Measurements from ENCODE around the gene NPHP4. TPM values are rescaled to one million over a fixed set of nuclear protein-coding genes. Genes with fewer than 3 reads are reported as not detected.

Gene NPHP4
- polyA plus RNA-seq, 3 donors: 0.39 to 13.7 (median 1.2) TPM

DNA sequence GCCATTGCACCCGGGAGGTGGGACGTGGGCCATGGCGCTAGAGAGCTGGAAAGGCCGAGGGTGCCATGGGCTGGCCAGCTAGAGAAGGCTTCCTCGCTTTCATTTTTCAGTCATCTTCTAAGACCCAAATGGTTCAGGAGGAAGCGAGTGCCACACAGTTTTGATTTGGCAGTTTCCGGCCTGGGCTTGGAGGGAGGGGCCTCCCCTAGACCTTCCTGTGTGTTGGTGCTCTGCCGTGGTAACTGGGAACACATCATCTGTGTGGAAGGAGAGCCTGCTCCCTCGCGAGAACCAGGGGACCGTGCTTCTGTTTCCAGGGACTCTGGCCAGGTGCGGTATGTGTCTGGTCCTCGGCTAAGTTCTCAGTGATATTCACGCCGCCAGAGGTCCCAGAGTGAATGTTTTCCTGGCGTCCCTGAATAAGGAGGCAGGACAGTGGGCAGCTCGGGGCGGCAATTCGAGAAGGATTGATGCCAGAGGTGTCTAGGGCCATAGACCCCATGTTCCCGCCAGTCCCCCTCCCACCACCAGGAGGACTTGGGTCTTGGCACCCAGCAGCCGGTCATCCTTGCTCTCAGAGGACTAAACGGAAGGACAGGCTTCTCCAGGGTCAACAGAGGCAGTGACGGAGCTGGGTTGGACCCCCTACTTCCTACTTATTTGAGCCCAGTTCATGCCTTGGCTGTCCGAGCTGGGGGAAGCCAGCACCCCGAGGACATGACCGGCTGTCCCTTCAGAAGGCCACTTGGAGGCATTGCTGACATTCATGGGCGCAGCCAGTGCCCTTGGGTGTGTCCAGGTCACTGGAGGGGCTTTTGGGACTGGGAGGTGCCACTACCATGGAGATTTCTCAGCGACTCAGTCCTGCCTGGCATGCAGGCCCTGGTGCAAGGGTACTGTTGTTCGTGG lies 2.7 kb upstream of the NPHP4 start:
- Histone ChIP-seq H3K36me3 (replicated peaks in 1 of 2; ENCODE audit: control insufficient read depth in 1 of 2, insufficient read depth in 2 of 2, low read length in 2 of 2) (peaks cover 14 to 32% of the 10 kb centered on the region in 2 donors), H3K27me3 (ENCODE audit: control insufficient read depth in 2 of 2, insufficient read depth in 2 of 2, low read length in 2 of 2) (no peaks in the 10 kb centered on the region), H4K20me1 (ENCODE audit: insufficient read depth, low read length) (peaks cover 70% of the 10 kb centered on the region), H3K79me2 (ENCODE audit: insufficient read depth, low read length) (peaks cover 36% of the 10 kb centered on the region), H3K9ac (ENCODE audit: insufficient read depth, low read length, poor library complexity, severe bottlenecking) (peak overlapping the region; percentile 89), H3K9me3 (replicated peaks in 1 of 2; ENCODE audit: control insufficient read depth in 1 of 2, insufficient read depth in 1 of 2, low read length in 2 of 2) (no peaks in the 10 kb centered on the region), H3K4me1 (ENCODE audit: control insufficient read depth in 1 of 2, insufficient read depth in 2 of 2, low read length in 2 of 2) (peaks cover 32 to 37% of the 10 kb centered on the region in 2 donors), H3K4me3 (replicated peaks in 1 of 3; ENCODE audit: low read depth in 2 of 3, low read length in 3 of 3) (peak overlapping the region in 2 of 3 experiments; percentile 13 to 83), H3K4me2 (replicated peaks; ENCODE audit: extremely low read depth, low read length, poor library complexity, severe bottlenecking) (peak overlapping the region; percentile 95), H3K27ac (ENCODE audit: low read depth in 1 of 2, low read length in 2 of 2) (peak overlapping the region; percentile 58 to 92), H2AFZ (ENCODE audit: insufficient read depth, low read depth, low read length, poor library complexity, severe bottlenecking) (no peak overlapping the region)
- peak; percentile 55 to 67 (median 63) for DNase-seq
- H3K27ac Mint-ChIP-seq: peak overlapping the region; percentile 81 to 93 (median 91)
- peaks cover 11 to 32% of the 10 kb centered on the region in 2 donors for H3K36me3 Mint-ChIP-seq
- TF ChIP-seq, protein P1, sequence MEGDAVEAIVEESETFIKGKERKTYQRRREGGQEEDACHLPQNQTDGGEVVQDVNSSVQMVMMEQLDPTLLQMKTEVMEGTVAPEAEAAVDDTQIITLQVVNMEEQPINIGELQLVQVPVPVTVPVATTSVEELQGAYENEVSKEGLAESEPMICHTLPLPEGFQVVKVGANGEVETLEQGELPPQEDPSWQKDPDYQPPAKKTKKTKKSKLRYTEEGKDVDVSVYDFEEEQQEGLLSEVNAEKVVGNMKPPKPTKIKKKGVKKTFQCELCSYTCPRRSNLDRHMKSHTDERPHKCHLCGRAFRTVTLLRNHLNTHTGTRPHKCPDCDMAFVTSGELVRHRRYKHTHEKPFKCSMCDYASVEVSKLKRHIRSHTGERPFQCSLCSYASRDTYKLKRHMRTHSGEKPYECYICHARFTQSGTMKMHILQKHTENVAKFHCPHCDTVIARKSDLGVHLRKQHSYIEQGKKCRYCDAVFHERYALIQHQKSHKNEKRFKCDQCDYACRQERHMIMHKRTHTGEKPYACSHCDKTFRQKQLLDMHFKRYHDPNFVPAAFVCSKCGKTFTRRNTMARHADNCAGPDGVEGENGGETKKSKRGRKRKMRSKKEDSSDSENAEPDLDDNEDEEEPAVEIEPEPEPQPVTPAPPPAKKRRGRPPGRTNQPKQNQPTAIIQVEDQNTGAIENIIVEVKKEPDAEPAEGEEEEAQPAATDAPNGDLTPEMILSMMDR (IDR thresholded peaks at IDR 0.05): no peak
- H3K4me3 Mint-ChIP-seq: peak overlapping the region; percentile 85 to 89
- peaks cover 34% of the 10 kb centered on the region for H3K4me1 Mint-ChIP-seq
- peaks cover 1 to 6% (median 1%) of the 10 kb centered on the region in 3 donors for H3K27me3 Mint-ChIP-seq (ENCODE audit: low read depth in 3 of 3)
- WGBS (ENCODE audit: insufficient coverage): 54% methylated on average over 18 of the region's 29 CpGs
- intact Hi-C loops (cut with micrococcal nuclease): loop anchor here (5.0 to 10.0 kb wide), 3 partner anchors 32 to 400 kb away; partner anchors contain the start of genes ACOT7 (in 1 of the 2) and RPL22 (in 1 of the 2)
- peaks cover 0 to 2% (median 0%) of the 10 kb centered on the region in 7 donors for H3K9me3 Mint-ChIP-seq
